DOHH2 (cell line): ENCODE results near the gene RHEX.

Experiments used
- EZH2phosphoT487 ChIP-seq: fragments of 200-600 bp; sonication (generic); IDR thresholded peaks from 2 replicates; pipeline ENCODE4 v1.6.1; 2017; ENCODE audit warnings: borderline replicate concordance, mild to moderate bottlenecking, antibody characterized with exemption, low read length, moderate library complexity, mixed read lengths
- TF ChIP-seq, protein P1 (sequence below): fragments of 200-600 bp; sonication (generic); IDR thresholded peaks from one replicate; pipeline ENCODE4 v1.5.1; 2014; ENCODE audit warnings: antibody characterized with exemption, mild to moderate bottlenecking, low read depth, low read length; ENCODE audit not compliant: poor library complexity, severe bottlenecking

DNA sequence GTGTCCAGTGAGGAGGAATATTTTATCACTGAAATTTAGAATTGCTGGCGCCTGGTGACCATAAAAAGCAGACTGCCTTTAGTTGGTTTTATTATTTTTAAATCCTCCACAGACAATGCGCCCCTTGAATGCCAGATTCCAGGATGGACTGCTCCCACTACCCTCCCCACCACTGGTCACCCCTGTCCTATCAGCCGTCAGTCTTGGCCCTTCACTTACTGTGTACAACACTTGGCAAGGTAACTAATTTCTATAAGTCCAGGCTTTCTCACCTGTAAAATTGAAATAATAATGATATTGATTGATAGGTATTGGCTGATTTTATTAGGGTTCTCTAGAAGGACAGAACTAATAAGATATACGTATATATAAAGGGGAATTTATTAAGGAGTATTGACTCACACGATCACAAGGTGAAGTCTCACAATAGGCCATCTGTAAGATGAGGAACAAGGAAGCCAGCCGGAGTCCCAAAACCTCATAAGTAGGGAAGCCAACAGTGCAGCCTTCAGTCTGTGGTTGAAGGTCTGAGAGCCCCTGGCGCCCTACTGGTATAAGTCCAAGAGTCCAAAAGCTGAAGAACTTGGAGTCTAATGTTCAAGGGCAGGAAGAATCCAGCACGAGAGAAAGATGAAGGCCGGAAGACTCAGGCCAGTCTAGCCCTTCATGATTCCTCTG is 17.8 kb downstream of the RHEX start:
- TF ChIP-seq, protein P1, sequence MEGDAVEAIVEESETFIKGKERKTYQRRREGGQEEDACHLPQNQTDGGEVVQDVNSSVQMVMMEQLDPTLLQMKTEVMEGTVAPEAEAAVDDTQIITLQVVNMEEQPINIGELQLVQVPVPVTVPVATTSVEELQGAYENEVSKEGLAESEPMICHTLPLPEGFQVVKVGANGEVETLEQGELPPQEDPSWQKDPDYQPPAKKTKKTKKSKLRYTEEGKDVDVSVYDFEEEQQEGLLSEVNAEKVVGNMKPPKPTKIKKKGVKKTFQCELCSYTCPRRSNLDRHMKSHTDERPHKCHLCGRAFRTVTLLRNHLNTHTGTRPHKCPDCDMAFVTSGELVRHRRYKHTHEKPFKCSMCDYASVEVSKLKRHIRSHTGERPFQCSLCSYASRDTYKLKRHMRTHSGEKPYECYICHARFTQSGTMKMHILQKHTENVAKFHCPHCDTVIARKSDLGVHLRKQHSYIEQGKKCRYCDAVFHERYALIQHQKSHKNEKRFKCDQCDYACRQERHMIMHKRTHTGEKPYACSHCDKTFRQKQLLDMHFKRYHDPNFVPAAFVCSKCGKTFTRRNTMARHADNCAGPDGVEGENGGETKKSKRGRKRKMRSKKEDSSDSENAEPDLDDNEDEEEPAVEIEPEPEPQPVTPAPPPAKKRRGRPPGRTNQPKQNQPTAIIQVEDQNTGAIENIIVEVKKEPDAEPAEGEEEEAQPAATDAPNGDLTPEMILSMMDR, result no peak
- no peak for TF ChIP-seq EZH2phosphoT487
